Left lung (tissue), 10 donors: ENCODE data around the gene TBC1D14. TPM values are rescaled to one million over a fixed set of nuclear protein-coding genes. Genes with fewer than 3 reads are reported as not detected.

Experiments
- ATAC-seq: fragments of 200-7000 bp; cut with Tn5 transposase; one replicate; pipeline ENCODE4 v1.9.1; 2020; ENCODE audit warnings: moderate library complexity
- DNase-seq, 4 donors: peaks; one replicate each; pipeline ENCODE4 v3.0.0-alpha.2; 2013 to 2020
- H3K27ac ChIP-seq, 2 donors: fragments of 200-600 bp; sonication (generic) in 1 of 2; one replicate each; pipeline versions ENCODE4 v1.5.0 to v1.8.0; 2020 to 2021
- H3K27me3 ChIP-seq, 2 donors: fragments of 200-600 bp; sonication (generic) in 1 of 2; one replicate each; pipeline versions ENCODE4 v1.5.0 to v1.8.0; 2020 to 2021
- H3K36me3 ChIP-seq, 2 donors: fragments of 200-600 bp; sonication (generic) in 1 of 2; one replicate each; pipeline versions ENCODE4 v1.5.0 to v1.8.0; 2020 to 2021
- H3K4me1 ChIP-seq, 2 donors: fragments of 200-600 bp; one replicate each; pipeline ENCODE4 v1.8.0; 2021
- H3K4me3 ChIP-seq, 2 donors: fragments of 200-600 bp; sonication (generic) in 1 of 2; one replicate each; pipeline versions ENCODE4 v1.5.0 to v1.8.0; 2020 to 2021; ENCODE audit warnings: mild to moderate bottlenecking in 1 of 2
- H3K9me3 ChIP-seq, 2 donors: fragments of 200-600 bp; sonication (generic) in 1 of 2; one replicate each; pipeline versions ENCODE4 v1.5.0 to v1.8.0; 2020 to 2021
- intact Hi-C, 2 donors: fragments of 100-400 bp; cut with DNase I; formaldehyde crosslinking; loops; one replicate each; pipeline versions ENCODE4 v1.11.2 to v1.14.2; 2022
- polyA plus RNA-seq, 6 donors: library from polyadenylated mRNA; unstranded; fragments of 120-200 nt; gene quantifications; one replicate each; pipeline ENCODE4 v1.2.1, GENCODE V29; 2013; ENCODE audit not compliant: insufficient read length in 6 of 6
- total RNA-seq, 2 donors: library from RNA; stranded (reverse); fragmentation: NEBNext Ultra II Directional; extraction: Animal tissue kit (Norgen Biotek cat#: 25700); gene quantifications; one replicate each; pipeline ENCODE4 v1.2.1, GENCODE V29; 2021
- TF ChIP-seq, protein P1 (sequence below), 2 donors: fragments of 200-600 bp; sonication (generic) in 1 of 2; IDR thresholded peaks; one replicate each; pipeline versions ENCODE4 v1.5.0 to v1.8.0; 2021; ENCODE audit warnings: antibody characterized with exemption in 2 of 2
- donor health status: DM: no; HTN: yes; CAD: no.
- donor health status: DM: no; HTN: no; CAD: no.

Gene TBC1D14
- total and polyA plus RNA-seq, 8 donors: 39.2 to 73.4 (median 45.1) TPM

DNA sequence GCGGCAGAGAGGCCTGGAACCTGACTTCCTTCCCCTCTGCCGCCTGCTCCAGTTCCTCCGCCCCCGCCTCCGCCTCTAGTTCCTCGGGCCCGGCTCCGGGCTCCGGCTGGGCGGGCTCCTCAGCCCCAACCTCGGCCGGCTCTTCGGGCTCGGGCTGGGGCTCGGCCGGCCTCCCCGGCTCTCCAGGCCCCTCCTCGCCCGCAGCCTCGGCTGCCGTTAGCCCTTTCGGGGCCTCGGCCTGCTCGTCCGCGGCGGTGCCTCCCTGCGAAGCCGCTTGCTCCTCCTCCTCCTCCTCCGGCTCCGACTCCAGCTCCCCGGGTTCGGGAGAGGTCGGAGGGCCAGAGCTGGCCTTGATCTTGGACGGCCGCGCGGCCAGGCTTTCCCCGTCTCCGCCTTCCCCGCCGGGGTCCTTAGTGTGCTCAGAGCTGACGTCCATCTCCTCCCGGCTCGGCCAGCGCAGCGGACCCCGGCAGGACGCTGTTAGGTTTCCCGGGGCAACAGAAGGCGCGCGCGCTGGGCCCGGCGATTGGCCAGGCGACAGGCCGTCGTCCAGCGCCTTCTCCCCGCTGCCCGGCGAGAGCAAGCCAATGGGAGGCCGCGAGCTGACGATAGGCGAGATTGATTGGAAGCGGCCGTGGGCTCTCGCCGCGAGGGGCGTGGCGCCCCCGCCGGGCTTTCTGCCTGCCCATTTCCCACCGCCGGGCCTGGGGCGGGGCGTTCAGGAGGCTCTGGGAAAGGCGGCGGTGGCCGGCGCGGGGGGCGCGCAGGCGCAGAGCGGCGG is 133.1 kb downstream of the TBC1D14 start:
- Histone ChIP-seq H3K9me3 (no peaks in the 10 kb centered on the region), H3K4me3 (peak overlapping the region; percentile 58 to 95), H3K27me3 (no peaks in the 10 kb centered on the region), H3K36me3 (no peaks in the 10 kb centered on the region), H3K4me1 (peaks cover 6 to 54% of the 10 kb centered on the region in 2 donors), H3K27ac (peak overlapping the region; percentile 41 to 93)
- TF ChIP-seq, protein P1, sequence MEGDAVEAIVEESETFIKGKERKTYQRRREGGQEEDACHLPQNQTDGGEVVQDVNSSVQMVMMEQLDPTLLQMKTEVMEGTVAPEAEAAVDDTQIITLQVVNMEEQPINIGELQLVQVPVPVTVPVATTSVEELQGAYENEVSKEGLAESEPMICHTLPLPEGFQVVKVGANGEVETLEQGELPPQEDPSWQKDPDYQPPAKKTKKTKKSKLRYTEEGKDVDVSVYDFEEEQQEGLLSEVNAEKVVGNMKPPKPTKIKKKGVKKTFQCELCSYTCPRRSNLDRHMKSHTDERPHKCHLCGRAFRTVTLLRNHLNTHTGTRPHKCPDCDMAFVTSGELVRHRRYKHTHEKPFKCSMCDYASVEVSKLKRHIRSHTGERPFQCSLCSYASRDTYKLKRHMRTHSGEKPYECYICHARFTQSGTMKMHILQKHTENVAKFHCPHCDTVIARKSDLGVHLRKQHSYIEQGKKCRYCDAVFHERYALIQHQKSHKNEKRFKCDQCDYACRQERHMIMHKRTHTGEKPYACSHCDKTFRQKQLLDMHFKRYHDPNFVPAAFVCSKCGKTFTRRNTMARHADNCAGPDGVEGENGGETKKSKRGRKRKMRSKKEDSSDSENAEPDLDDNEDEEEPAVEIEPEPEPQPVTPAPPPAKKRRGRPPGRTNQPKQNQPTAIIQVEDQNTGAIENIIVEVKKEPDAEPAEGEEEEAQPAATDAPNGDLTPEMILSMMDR (IDR thresholded peaks at IDR 0.05): peak in 1 of 2 donors; percentile 66
- DNase-seq (peak; percentile 98 to 99 (median 98)), ATAC-seq (peak; percentile 96)
- intact Hi-C loops: no loop called here

DNA sequence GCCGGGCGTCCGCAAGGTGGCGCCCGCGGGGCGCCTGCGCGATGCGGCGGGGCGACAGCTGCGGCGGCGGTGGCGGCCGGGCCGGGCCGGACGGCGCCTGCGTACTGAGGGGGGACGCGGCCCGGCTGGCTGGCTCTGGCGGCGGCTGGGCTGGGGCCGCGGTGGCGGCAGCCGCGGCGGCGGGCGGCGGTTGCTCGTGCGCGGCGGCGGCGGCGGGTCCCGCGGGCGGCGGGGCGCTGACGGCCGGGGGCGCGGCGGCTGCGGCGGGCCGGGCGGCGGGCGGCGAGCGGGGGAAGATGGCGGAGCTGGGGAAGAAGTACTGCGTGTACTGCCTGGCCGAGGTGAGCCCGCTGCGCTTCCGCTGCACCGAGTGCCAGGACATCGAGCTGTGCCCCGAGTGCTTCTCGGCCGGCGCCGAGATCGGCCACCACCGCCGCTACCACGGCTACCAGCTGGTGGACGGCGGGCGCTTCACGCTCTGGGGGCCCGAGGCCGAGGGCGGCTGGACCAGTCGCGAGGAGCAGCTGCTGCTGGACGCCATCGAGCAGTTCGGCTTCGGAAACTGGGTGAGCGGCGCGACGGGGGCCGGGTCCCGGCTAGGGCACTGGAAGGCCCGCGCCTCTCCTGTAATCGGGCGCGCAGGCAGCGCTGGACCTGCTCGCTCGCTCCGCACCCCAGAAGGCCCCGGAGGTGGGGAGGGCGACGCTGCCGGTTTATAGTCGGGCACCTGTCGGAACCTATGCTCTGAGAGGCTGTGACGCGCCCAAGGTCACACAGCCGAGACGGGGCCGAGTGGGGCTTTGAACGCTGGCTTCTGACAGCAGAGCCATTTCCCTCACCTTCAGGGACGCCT is 133.9 kb downstream of the TBC1D14 start, which contains the start of gene TADA2B:
Gene TADA2B, plus strand, starts transcription at position 89 of the 853 bp plus-strand sequence. Its CDS starts 208 bp downstream, at position 297.
- intact Hi-C loops: no loop called here
- Histone ChIP-seq H3K4me1 (peaks cover 6 to 54% of the 10 kb centered on the region in 2 donors), H3K27ac (peak within 1 kb of the TSS; percentile 72 to 93), H3K36me3 (peaks cover 0 to 6% of the 10 kb centered on the region in 2 donors), H3K9me3 (no peaks in the 10 kb centered on the region), H3K27me3 (no peaks in the 10 kb centered on the region), H3K4me3 (peak within 1 kb of the TSS; percentile 94 to 95)
- peak; percentile 26 to 91 (median 44) for DNase-seq
- peak; percentile 6 for ATAC-seq
- TF ChIP-seq, protein P1 (IDR thresholded peaks at IDR 0.05): no peak

DNA sequence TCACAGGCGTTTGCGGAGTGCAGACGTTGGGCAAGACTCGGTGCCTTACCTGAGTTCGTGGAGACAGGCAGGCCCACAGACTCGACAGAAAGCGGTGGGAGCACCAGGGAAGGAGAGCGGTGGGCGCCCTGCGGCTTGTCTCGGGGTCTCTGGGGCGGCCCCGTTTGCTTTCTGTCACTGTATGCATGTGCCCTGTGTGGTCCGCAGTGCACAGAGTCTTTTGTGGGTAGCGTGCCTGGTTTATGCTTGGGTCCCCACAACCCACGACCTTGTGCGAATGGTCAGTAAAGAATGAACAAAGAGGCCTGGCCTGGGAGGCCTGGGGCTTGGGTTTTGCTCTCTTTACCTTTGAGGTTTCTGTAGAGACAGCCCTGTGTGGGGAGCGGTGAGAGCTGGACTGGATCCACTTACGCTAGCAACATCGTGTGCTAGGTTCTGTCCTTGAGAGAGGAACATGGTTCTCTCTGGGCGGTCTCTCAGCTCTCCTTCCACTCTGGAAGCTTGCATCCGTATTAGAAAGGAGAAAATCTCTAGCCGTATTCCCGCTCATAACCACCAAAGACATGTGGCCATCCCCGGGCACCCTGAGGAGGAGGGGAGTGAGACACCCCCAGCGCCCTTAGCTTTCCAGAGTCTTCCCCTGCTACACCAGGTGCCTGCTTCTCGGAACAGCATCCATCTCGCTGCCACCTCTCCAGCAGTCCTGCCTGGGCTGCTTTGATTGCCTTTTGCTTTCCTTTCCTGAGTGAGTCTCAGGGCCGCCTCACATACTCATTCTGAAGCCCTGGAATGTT is 134.7 kb downstream of the TBC1D14 start:
- DNase-seq (peak in 2 of 4 donors; percentile 4 to 36), ATAC-seq (no peak)
- TF ChIP-seq, protein P1 (IDR thresholded peaks at IDR 0.05): no peak
- peaks cover 0 to 6% of the 10 kb centered on the region in 2 donors for H3K36me3 ChIP-seq
- H3K27ac ChIP-seq: peak overlapping the region; percentile 72 to 92
- peaks cover 6 to 54% of the 10 kb centered on the region in 2 donors for H3K4me1 ChIP-seq
- H3K27me3 ChIP-seq: no peaks in the 10 kb centered on the region
- intact Hi-C loops: no loop called here
- H3K4me3 ChIP-seq: peak overlapping the region; percentile 77 to 94
- H3K9me3 ChIP-seq: no peaks in the 10 kb centered on the region

DNA sequence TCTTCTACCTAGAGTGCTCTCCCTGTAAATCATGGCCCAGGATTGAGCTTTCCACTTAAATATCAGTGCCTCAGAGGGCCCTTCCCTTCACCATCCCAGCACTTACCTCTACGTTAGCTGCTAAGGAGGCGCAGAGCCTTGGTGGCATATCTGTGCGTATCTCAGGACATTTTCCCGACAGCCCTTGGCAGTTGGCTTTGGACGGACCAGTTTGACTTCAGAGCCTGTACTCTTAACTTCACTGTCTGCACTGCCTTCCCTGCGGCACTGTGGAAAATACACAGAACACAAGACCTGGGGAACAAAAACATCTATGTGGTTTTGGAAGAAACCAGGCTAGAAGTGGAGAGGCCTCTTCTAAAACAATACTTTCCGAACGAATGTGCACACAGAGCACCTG is 135.9 kb downstream of the TBC1D14 start:
- no peaks in the 10 kb centered on the region for H3K9me3 ChIP-seq
- H3K27ac ChIP-seq: no peak overlapping the region
- intact Hi-C loops: no loop called here
- no peak for ATAC-seq
- H3K4me1 ChIP-seq: peaks cover 6 to 54% of the 10 kb centered on the region in 2 donors
- TF ChIP-seq, protein P1 (IDR thresholded peaks at IDR 0.05): no peak
- DNase-seq: peak in 1 of 4 donors; percentile 4
- H3K4me3 ChIP-seq: no peak overlapping the region
- peaks cover 0 to 11% of the 10 kb centered on the region in 2 donors for H3K36me3 ChIP-seq
- H3K27me3 ChIP-seq: no peaks in the 10 kb centered on the region
